ENCODE results near the gene GXYLT2. TPM values are rescaled to one million over a fixed set of nuclear protein-coding genes. Genes with fewer than 3 reads are reported as not detected.

GXYLT2 gene
- total RNA-seq, 4 donors from 2014 or later, result 1.3 to 74.1 (median 18.5) TPM

DNA sequence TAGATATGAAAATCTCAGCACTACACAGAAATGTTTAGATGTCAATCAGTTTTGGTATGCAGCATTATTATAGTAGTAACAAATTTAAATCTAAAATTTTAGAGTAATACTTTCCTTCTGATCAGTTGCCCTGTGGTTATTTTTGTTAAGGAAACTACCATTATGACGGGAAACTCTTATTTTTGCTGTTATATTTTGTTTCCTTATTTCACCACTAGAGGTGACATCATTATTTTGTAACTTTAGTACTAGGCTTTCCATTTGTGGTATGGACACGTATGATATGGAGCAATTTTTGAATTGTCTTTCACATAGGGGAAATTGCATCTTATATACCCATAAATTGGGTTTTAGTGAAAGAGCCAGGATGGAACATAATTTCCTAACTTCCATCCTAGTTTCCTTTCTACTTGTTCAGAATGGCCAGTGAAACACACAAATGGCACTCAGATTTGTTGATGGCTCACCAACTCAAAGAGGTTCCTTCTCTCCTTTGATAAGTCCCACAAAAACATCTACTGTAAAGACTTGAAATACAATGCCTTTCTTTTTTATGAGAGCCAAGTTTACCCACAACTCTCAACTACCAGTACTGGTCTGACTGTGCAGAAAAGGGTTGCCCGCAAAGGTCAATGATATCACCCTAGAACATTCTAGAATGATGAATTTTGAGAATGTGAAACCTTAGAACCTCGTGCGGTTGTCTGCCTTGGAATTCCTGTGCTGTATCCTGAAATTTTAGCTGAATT, 89.4 kb downstream of the GXYLT2 start:
- no peaks in the 10 kb centered on the region for H3K4me1 ChIP-seq
- no peaks in the 10 kb centered on the region for H3K36me3 ChIP-seq
- no peaks in the 10 kb centered on the region for H3K27me3 ChIP-seq
- TF ChIP-seq POLR2A (IDR thresholded peaks at IDR 0.05), result no peak
- TF ChIP-seq, protein P1, sequence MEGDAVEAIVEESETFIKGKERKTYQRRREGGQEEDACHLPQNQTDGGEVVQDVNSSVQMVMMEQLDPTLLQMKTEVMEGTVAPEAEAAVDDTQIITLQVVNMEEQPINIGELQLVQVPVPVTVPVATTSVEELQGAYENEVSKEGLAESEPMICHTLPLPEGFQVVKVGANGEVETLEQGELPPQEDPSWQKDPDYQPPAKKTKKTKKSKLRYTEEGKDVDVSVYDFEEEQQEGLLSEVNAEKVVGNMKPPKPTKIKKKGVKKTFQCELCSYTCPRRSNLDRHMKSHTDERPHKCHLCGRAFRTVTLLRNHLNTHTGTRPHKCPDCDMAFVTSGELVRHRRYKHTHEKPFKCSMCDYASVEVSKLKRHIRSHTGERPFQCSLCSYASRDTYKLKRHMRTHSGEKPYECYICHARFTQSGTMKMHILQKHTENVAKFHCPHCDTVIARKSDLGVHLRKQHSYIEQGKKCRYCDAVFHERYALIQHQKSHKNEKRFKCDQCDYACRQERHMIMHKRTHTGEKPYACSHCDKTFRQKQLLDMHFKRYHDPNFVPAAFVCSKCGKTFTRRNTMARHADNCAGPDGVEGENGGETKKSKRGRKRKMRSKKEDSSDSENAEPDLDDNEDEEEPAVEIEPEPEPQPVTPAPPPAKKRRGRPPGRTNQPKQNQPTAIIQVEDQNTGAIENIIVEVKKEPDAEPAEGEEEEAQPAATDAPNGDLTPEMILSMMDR (IDR thresholded peaks at IDR 0.05), result no peak
- intact Hi-C loops (cut with DNase I; ENCODE audit: low total_unique reads), result no loop called here
- no peaks in the 10 kb centered on the region for H3K9me3 ChIP-seq
- no peak overlapping the region for H3K4me3 ChIP-seq
- DNase-seq, result no peak
- no peak overlapping the region for H3K27ac ChIP-seq

DNA sequence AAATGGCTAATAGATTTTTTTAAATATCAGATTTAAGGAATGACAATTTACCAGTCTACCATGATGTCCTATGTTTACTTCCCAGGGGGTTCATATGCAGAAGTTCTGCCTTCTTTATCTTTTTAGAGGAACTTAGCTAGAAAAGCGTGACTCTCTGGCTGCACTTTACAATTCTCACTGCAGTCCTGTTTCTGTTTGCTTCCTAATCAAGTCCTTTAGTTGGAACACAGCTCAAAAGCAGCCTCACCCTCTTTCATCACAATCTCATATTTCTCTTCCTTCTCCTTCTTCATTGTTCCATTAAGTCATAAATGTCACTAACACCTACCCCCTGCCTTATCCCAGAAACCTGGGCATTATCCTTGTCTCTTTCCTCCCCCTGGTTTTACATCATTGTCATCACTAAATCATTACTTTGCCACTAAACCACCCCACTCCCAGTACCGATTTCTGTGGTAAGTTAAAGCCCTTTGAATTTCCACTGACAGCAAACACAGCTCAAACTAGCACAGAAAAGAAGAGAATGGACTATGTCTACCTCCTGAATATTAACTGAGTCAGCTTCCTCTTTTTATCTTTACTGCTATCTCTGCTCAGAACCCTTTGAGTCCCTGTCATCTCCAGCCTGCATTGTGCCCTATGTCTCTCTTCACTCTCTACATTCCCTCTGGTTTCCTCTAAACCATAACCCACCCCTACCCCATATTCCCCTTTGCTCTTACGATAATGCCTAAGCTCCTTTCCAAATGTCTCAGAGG, 94.9 kb downstream of the GXYLT2 start:
- intact Hi-C loops (cut with DNase I; ENCODE audit: low total_unique reads), result no loop called here
- no peak overlapping the region for H3K27ac ChIP-seq

DNA sequence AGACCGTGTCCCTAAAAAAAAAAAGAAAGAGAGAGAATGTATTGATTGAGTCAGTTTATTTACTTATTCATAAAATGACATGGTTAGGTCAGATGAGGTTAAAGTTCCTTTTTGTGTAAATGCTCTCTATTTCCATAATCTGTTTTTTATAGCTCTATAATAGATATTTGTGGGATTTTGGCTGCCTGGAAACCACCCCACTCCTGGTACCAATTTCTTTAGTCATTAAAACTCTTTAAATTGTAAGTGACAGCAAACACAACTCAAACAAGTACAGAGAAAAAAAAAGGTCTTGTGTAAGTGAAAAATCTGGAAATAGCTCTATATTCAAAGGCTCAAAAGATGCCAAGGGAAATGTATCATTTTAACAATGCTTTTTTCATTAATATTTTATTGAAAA, 97.7 kb downstream of the GXYLT2 start:
- Histone ChIP-seq H3K4me1 (no peaks in the 10 kb centered on the region), H3K36me3 (no peaks in the 10 kb centered on the region), H3K27ac (no peak overlapping the region), H3K27me3 (no peaks in the 10 kb centered on the region), H3K4me3 (no peak overlapping the region), H3K9me3 (peaks cover 0 to 8% of the 10 kb centered on the region in 2 donors)
- intact Hi-C loops (cut with DNase I; ENCODE audit: low total_unique reads), result no loop called here
- no peak for DNase-seq
- TF ChIP-seq, protein P1 (IDR thresholded peaks at IDR 0.05), result no peak
- no peak for TF ChIP-seq POLR2A (IDR thresholded peaks at IDR 0.05)

More for the DNA sequence above, 94.9 kb downstream of the GXYLT2 start:
- DNase-seq, result no peak
- no peaks in the 10 kb centered on the region for H3K4me1 ChIP-seq
- H3K36me3 ChIP-seq, result no peaks in the 10 kb centered on the region
- TF ChIP-seq, protein P1 (IDR thresholded peaks at IDR 0.05), result no peak
- no peak for TF ChIP-seq POLR2A (IDR thresholded peaks at IDR 0.05)
- peaks cover 0 to 8% of the 10 kb centered on the region in 2 donors for H3K9me3 ChIP-seq
- no peak overlapping the region for H3K4me3 ChIP-seq
- no peaks in the 10 kb centered on the region for H3K27me3 ChIP-seq

DNA sequence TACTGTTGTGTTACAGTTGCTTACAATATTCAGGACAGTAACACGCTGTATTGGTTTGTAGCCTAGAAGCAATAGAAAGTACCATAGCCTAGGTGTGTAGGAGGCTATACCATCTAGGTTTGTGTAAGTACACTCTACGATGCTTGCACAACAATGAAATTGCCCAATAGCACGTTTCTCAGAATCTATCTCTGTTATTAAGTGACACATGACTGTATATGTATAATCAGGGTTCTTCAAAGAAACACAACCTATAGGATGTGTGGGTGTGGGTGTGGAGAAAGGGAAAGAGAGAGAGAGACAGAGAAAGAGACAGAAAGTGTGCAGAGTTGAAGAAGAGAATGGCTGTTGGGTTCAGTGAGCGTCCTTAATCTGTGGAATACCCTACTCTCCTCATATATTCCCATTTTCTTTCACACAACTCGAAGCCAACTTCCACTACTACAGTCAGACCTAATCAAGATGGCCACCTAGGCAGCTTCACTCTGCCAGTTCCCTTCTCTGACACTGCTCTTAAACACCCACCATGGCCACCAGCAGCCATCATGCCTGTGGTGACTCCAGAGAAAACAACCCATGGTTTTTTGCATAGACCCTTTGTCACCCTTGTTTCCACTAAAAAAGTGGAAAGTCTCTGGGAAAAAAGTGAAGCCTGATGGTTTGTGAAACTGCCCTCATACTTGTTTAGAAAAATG, 103.0 kb downstream of the GXYLT2 start:
- intact Hi-C loops (cut with DNase I; ENCODE audit: low total_unique reads), result no loop called here
- Histone ChIP-seq H3K4me3 (no peak overlapping the region), H3K4me1 (no peaks in the 10 kb centered on the region), H3K27me3 (no peaks in the 10 kb centered on the region), H3K27ac (no peak overlapping the region), H3K36me3 (no peaks in the 10 kb centered on the region), H3K9me3 (peaks cover 0 to under 1% of the 10 kb centered on the region in 2 donors)
- TF ChIP-seq POLR2A (IDR thresholded peaks at IDR 0.05), result no peak
- TF ChIP-seq, protein P1 (IDR thresholded peaks at IDR 0.05), result no peak
- DNase-seq, result no peak

Measured in uterus (tissue), 4 donors.